Adrenal gland (tissue), 5 donors: ENCODE data around the gene RBL2.

ENCODE experiments used
- POLR2A ChIP-seq, 2 donors: fragments of 450-650 bp; IDR thresholded peaks; one replicate each; pipeline ENCODE4 v1.6.1; 2017; ENCODE audit warnings: antibody characterized with exemption in 2 of 2, mild to moderate bottlenecking in 2 of 2, moderate library complexity in 1 of 2
- TF ChIP-seq, protein P1 (sequence below), 6 experiments: fragments of 450-650 bp in 4 of 6; fragments of 200-600 bp in 2 of 6; sonication (generic) in 1 of 6; IDR thresholded peaks; 1 replicate in 5 of 6; 2 replicates in 1 of 6; pipeline versions ENCODE4 v1.5.1 to v1.8.0; 2016 to 2021; ENCODE audit warnings: antibody characterized with exemption in 6 of 6, mild to moderate bottlenecking in 2 of 6, moderate library complexity in 1 of 6
- donor health status: DM: no; HTN: no; CAD: no.

DNA sequence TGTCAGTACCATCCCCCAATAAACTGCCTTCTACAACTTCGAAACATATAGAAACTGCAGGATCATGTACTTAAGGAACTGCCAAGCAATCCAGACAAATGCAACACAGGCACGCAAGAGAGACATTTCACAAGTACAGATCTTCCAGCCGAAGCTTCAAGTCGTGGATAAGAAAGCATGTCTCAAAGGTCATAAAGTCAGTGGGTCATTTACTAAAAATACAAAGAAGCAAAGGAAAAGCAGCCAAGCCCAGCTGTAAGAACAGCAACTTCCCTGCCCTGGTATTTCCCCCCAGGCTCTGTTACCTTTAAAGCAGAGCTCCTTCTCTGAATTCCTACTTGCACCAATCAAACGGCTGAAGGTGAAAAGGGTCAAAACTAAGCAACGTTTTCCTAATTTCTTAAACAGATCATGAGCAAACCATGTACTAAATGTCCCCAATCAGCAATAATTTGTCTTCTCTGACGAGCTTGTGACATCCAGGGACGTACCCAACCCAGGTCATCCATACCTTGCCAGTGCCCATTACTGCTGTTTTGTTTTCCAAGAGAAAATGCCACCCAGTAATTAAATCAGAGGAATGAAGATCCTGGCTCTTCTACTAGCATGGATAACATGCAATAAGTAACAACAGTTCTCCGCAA, 67.1 kb downstream of the RBL2 start:
- TF ChIP-seq, protein P1, sequence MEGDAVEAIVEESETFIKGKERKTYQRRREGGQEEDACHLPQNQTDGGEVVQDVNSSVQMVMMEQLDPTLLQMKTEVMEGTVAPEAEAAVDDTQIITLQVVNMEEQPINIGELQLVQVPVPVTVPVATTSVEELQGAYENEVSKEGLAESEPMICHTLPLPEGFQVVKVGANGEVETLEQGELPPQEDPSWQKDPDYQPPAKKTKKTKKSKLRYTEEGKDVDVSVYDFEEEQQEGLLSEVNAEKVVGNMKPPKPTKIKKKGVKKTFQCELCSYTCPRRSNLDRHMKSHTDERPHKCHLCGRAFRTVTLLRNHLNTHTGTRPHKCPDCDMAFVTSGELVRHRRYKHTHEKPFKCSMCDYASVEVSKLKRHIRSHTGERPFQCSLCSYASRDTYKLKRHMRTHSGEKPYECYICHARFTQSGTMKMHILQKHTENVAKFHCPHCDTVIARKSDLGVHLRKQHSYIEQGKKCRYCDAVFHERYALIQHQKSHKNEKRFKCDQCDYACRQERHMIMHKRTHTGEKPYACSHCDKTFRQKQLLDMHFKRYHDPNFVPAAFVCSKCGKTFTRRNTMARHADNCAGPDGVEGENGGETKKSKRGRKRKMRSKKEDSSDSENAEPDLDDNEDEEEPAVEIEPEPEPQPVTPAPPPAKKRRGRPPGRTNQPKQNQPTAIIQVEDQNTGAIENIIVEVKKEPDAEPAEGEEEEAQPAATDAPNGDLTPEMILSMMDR (IDR thresholded peaks at IDR 0.05) = no peak
- TF ChIP-seq POLR2A (IDR thresholded peaks at IDR 0.05) = no peak
